HG03025 (cell line): ENCODE measurements around the gene PRKACA.

Source experiments
- ATAC-seq: cut with Tn5 transposase; IDR thresholded peaks from one replicate; pipeline ENCODE4 v1.9.1; 2021; ENCODE audit warnings: mild to moderate bottlenecking, moderate library complexity; ENCODE audit not compliant: unreplicated experiment, low FRiP score

Gene PRKACA

GRCh38 chr19:14097532-14098151 lies 19.9 kb downstream of the PRKACA start:
- no peak for ATAC-seq

GRCh38 chr19:14096272-14096992 lies 21.1 kb downstream of the PRKACA start:
- no peak for ATAC-seq

DNA sequence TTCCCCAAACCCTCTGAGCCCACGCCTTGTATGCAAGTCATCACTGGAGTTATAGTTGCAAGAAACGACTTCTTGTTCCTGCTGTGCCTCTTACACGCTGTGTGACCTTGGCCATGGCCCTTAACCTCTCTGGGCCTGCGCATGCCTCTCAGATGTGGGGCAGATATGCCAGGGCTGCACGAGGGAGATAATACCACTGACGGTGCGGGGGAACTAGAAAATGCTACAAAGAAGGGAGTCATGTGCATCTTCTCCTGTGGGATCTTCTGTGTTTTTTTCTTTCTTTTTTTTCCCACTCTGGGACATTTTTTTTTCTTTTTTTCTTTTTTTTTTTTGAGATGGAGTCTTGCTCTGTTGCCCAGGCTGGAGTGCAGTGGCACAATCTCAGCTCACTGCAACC lies 22.7 kb downstream of the PRKACA start:
- ATAC-seq: no peak

- no peak for ATAC-seq
Measured at GRCh38 chr19:14093117-14093823, 24.3 kb downstream of the PRKACA start.

- ATAC-seq: no peak
Measured at GRCh38 chr19:14091813-14092462, 25.6 kb downstream of the PRKACA start.

DNA sequence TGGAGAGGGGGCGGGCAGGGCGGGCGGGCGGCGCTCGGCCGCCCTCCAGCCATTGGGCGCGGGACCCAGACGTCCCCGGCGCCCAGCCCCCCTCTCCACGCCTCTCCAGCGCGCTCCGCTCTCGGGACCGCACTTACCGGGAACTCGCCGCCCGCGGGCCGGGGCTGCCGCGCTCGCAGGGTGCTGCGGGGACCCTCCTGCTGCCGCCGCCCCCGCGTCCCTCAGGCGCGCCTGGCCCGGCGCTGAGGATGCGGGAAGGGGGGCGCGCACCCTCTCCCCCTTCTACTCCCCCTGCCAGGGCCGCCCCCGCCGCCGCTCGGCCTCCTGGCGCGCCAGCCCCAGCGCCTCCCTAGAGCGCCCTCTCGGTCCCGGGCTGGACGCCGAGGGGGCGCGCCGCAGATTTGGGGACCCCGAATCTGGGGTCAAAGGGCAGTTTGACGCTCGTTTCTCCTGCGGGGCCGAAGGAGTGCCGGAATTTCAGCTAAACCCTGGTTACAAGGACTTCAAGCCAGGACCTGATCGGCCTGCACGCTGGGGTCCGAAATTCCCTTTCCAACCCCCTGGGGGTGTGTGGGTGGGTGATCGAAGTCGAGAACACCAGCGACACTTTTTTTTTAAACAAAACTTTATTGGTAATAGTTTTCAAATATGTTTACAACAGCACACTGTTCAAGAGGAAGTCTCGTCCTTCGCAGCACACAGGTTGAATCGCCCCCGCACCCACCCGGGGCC lies 26.3 kb downstream of the PRKACA start:
- peak; percentile 63 for ATAC-seq

DNA sequence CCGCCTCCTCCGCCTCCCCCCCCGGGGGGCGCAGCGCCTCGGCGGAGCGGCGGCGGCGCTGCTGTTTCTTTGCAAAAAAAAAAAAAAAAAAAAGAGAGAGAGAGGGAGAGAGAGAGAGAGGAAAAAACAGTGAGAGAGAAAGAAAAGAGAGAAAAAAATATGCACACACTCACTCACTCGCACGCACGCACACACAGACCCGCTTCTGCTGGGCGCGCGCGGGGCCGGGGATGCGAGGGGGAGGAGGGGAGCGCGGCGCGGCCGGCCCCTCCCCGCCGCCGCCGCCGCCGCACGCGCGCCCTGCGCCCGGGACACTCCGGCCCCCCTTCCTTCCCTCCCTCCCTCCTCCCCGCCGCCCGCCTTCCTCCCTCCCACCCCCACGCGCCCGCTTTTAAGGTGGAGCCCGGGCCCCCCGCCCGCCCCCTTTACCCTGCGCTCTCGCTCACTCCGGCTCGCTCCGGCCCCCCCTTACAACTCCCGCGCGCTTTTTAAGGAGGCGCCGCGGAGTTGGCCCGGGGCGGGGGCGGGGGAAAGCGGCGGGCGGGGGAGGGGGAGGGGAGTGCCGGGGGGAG lies 27.0 kb downstream of the PRKACA start, which contains the start of gene SAMD1:
TSS of gene SAMD1 (minus strand) at position 243 of the 572 bp plus-strand sequence.
- ATAC-seq: peak; percentile 28

DNA sequence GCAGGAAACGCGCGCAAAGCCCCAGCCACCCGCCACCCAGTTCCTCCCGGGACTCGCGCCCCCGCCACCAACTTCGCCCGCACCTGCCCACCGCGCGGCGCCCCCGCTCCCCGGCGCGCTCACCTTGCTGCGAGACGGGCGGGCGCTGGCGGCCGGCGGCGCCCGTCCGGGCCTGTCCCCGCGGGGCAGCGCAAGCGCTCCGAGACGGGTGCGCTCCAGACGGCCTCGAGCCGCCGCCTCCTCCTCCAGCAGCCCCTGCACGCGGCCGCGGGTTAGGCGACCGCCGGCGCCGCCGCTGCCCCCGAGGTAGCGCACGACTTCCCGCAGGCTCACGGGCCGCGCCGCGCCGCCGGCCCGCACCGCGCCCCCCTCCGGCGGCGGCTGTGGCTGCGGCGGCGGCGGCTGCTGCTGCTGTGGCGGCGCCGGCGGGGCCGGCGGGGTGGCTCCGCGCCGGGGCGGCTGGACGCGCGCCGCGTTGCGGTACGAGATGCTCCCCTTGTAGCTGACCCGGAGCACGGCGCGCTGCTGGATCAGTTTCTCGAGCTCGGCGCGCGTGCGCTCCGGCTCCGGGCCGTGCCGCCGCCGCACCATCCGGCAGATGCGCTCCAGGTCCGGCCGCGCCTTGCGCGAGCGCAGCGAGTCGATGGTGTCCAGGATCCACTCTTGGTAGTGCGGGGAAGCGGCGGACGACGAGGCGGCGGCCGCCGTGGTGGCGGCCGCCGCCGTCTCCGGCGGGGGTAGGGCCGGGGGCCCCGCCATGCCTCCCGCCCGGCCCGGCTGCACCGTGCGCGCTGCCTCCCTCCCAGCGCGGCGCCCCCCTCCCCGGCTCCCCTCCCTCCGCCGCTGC lies 27.7 kb downstream of the PRKACA start:
- no peak for ATAC-seq

- ATAC-seq: no peak
Measured at GRCh38 chr19:14089412-14089661, 28.2 kb downstream of the PRKACA start.

DNA sequence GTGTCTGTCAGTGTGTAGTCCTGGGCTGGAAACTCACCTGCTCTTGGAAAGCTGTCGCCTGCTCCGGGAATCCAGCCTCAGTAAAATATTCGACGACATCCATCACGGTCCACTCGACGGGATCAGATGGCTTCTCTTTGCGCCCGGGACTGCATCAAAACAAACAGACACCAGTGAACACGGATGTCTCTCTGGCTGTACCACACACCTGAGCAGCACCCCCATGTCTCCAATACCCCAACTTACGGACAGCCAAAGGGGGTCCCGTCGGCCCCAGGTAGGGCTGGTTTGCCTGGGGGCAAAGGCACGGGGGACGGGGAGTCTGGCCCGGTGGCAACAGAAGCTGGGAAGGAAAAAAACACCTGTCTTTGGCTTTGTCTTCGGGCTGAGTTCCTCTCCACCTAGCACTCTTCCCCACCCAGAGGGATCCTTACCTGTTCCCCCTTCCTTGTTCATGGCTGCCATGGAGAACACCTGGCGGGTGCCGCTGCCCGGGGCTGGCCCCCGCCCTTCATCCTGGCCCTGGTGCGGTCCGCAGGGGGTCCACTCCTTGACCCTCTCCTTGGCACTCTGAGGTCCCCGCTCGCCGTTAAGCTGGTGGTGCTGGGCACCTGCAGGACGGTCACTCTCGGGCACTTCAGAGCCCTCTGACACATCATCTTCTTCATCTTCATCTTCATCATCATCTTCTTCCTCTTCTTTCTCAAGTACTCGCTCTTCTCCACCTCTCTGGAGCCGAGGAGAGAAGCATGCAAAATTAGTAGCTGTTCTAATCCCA lies 28.7 kb downstream of the PRKACA start:
- no peak for ATAC-seq

- no peak for ATAC-seq
Measured at GRCh38 chr19:14086098-14086497, 31.5 kb downstream of the PRKACA start.

- ATAC-seq: no peak
Measured at GRCh38 chr19:14085309-14085995, 32.1 kb downstream of the PRKACA start, which contains the start of gene C19orf67. TSS of gene C19orf67 (minus strand) at chr19:14085783. CDS start at chr19:14085627, 156 bp downstream.

DNA sequence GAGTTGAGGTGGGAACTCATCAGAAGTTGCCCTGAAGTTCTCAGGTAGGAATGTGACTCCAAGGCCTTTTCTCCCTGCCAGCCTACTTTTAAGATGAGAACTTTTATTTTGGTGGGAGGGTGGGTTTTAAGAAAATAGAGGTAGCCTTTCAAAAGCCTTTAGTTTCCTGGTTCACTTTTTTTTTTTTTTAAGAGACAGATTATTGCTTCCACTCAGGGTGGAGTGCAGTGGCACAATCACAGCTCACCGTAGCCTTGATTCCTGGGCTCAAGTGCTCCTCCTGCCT lies 34.9 kb downstream of the PRKACA start:
- no peak for ATAC-seq

DNA sequence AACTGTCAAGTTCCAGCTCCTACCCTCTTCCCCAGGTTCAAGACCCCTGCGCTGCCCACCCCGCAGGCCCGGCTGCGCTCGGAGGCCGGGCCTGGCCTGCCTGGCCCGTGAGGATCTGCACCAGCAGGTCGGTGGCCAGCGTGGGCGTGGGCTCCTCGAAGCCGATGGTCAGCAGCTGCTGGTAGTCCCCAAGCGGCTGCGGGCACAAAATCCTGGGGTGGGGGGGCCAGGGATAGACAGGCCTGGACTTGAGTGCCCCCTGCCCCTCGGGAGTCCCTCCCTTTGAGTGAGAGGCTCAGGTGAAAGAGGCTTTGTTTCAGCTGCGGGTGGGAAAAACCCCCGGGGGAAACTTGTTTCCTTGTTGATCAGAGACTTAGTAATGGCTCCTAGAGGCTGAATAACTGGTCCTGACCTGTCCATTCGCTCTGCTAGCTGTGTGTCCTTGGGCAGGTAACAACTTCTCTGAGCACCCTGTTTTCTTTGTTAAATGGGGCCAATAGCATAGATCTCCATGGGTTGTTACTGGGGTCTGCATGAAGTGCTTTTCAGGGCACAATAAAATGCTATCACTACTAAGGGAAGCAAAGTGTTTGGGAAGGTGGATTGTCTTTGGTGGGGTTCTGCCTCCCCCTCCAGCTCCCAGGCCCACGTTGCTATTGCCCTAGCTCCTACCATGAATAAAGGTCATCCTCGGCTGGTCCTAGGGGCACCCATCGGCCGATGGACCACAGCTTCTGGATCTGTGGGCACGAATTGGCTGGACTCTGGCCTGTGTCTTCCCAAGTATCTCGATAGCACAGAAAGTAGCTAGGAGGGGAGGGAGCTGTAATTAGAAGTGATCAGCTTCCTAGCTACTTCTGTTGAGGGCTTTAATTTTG lies 35.5 kb downstream of the PRKACA start:
- no peak for ATAC-seq

- ATAC-seq: peak; percentile 84
Measured at GRCh38 chr19:14080887-14081796, 36.4 kb downstream of the PRKACA start.

DNA sequence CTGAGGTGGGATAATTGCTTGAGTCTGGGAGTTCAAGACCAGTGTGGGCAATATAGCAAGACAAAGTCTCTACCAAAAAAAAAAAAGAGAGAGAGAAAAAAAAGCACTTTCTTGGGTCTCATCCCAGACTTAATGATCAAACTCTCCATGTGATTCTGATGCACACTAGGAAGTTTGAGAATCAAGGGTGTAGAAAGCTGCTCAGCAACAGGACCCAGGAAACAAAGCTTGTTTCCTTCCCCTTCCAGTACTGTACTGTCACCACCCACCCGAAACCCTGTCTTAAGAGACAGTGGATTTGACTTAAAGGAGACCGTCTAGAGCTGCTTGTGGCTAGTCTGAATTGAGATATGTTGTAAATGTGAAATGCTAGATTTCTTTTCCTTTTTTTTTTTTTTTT lies 39.2 kb downstream of the PRKACA start:
- ATAC-seq: no peak
